HG02943 (cell line): Measurements from ENCODE around the gene C19orf85.

ENCODE experiments used
- ATAC-seq: cut with Tn5 transposase; IDR thresholded peaks from one replicate; pipeline ENCODE4 v1.9.1; 2021; ENCODE audit warnings: mild to moderate bottlenecking, low read depth, moderate library complexity; ENCODE audit not compliant: unreplicated experiment

The C19orf85 gene

GRCh38 chr19:55490478-55491432 lies 26.2 kb upstream of the C19orf85 start:
- no peak for ATAC-seq

- ATAC-seq = no peak
Observed at GRCh38 chr19:55489711-55490477, 25.3 kb upstream of the C19orf85 start.

GRCh38 chr19:55488986-55489710 lies 24.6 kb upstream of the C19orf85 start:
- no peak for ATAC-seq

GRCh38 chr19:55487924-55488687 lies 23.6 kb upstream of the C19orf85 start, which contains the start of gene SSC5D:
TSS of gene SSC5D (plus strand) at chr19:55488436. CDS start at chr19:55488590, 154 bp downstream.
- ATAC-seq = no peak

- ATAC-seq = no peak
Observed at GRCh38 chr19:55486971-55487923, 22.7 kb upstream of the C19orf85 start.

GRCh38 chr19:55486043-55486970 lies 21.8 kb upstream of the C19orf85 start:
- no peak for ATAC-seq

GRCh38 chr19:55485439-55486011 lies 21.0 kb upstream of the C19orf85 start:
- no peak for ATAC-seq

GRCh38 chr19:55484593-55485438 lies 20.3 kb upstream of the C19orf85 start, which contains the start of gene NAT14:
TSS of gene NAT14 (plus strand) at chr19:55485188. CDS start at chr19:55485709, 521 bp downstream.
- ATAC-seq = no peak

GRCh38 chr19:55483706-55484592 lies 19.4 kb upstream of the C19orf85 start:
- no peak for ATAC-seq

GRCh38 chr19:55482967-55483705 lies 18.6 kb upstream of the C19orf85 start:
- ATAC-seq = no peak

GRCh38 chr19:55482156-55482961 lies 17.8 kb upstream of the C19orf85 start:
- ATAC-seq = no peak

- ATAC-seq = no peak
Observed at GRCh38 chr19:55481794-55482155, 17.2 kb upstream of the C19orf85 start.

GRCh38 chr19:55481148-55481793 lies 16.7 kb upstream of the C19orf85 start:
- ATAC-seq = no peak
